Measurements from ENCODE around the gene HMGN3. TPM values are rescaled to one million over a fixed set of nuclear protein-coding genes. Genes with fewer than 3 reads are reported as not detected.
"Not testable (repeated sequence)": the region's sequence is repeated elsewhere in the genome, so short reads cannot be mapped to it uniquely, and the experiment has no call there.

HMGN3 gene
- total RNA-seq (2014; rRNA removed; shearing (Covaris generic)) = 143 and 177 TPM in 2 replicates

GRCh38 chr6:79234150-79235022, at the start of gene HMGN3:
Gene HMGN3 (minus strand): TSS chr6:79234682.
- DNase-seq (ENCODE audit: low read depth) = peak; percentile 95

- DNase-seq (ENCODE audit: low read depth) = no peak
Measured at GRCh38 chr6:79280756-79281155, 46.3 kb upstream of the HMGN3 start.

- peak; percentile 56 for DNase-seq (ENCODE audit: low read depth)
Measured at GRCh38 chr6:79277109-79277508, 42.6 kb upstream of the HMGN3 start.

GRCh38 chr6:79269877-79270276, 35.4 kb upstream of the HMGN3 start:
- peak; percentile 91 for DNase-seq (ENCODE audit: low read depth)

- no peak for DNase-seq (ENCODE audit: low read depth)
Measured at GRCh38 chr6:79267128-79267527, 32.6 kb upstream of the HMGN3 start.

- no peak for DNase-seq (ENCODE audit: low read depth)
Measured at GRCh38 chr6:79266051-79266450, 31.6 kb upstream of the HMGN3 start.

GRCh38 chr6:79263359-79263758, 28.9 kb upstream of the HMGN3 start:
- DNase-seq (ENCODE audit: low read depth) = no peak

- DNase-seq (ENCODE audit: low read depth) = no peak
Measured at GRCh38 chr6:79261666-79262065, 27.2 kb upstream of the HMGN3 start.

- DNase-seq (ENCODE audit: low read depth) = no peak
Measured at GRCh38 chr6:79260772-79261171, 26.3 kb upstream of the HMGN3 start.

GRCh38 chr6:79257381-79258205, 23.1 kb upstream of the HMGN3 start:
- peak; percentile 44 for DNase-seq (ENCODE audit: low read depth)

GRCh38 chr6:79256770-79257169, 22.3 kb upstream of the HMGN3 start:
- DNase-seq (ENCODE audit: low read depth) = not testable (repeated sequence)

GRCh38 chr6:79255086-79255485, 20.6 kb upstream of the HMGN3 start:
- DNase-seq (ENCODE audit: low read depth) = not testable (repeated sequence)

GRCh38 chr6:79250559-79250958, 16.1 kb upstream of the HMGN3 start:
- no peak for DNase-seq (ENCODE audit: low read depth)

GRCh38 chr6:79250107-79250514, 15.6 kb upstream of the HMGN3 start:
- no peak for DNase-seq (ENCODE audit: low read depth)

- DNase-seq (ENCODE audit: low read depth) = no peak
Measured at GRCh38 chr6:79249136-79249535, 14.7 kb upstream of the HMGN3 start.

- no peak for DNase-seq (ENCODE audit: low read depth)
Measured at GRCh38 chr6:79246891-79247290, 12.4 kb upstream of the HMGN3 start.

GRCh38 chr6:79241228-79241627, 6.7 kb upstream of the HMGN3 start:
- DNase-seq (ENCODE audit: low read depth) = no peak

GRCh38 chr6:79240509-79240908, 6.0 kb upstream of the HMGN3 start:
- no peak for DNase-seq (ENCODE audit: low read depth)

- DNase-seq (ENCODE audit: low read depth) = no peak
Measured at GRCh38 chr6:79239536-79240168, 5.2 kb upstream of the HMGN3 start.

- DNase-seq (ENCODE audit: low read depth) = no peak
Measured at GRCh38 chr6:79238919-79239318, 4.4 kb upstream of the HMGN3 start.

- no peak for DNase-seq (ENCODE audit: low read depth)
Measured at GRCh38 chr6:79236711-79237110, 2.2 kb upstream of the HMGN3 start.

GRCh38 chr6:79233611-79234149, 802 bp downstream of the HMGN3 start:
- DNase-seq (ENCODE audit: low read depth) = peak; percentile 94

Measured in RPMI7951 (cell line).